Activated CD4-positive, alpha-beta memory T cell treated with anti-CD3 and anti-CD28 coated beads, Interleukin-2, amount 10 ng/mL, durations not matched to agents 7 days and 5 days (primary cell): ENCODE results near the gene COG1. TPM values are rescaled to one million over a fixed set of nuclear protein-coding genes. Genes with fewer than 3 reads are reported as not detected.
A peak's percentile ranks its signal among the peaks of the same experiment; 100 is the strongest.

ENCODE experiments used
- CTCF ChIA-PET: fragments of 350-600 bp; sonication (Branson Sonifier 250); formaldehyde crosslinking; loops from one replicate; lab custom pipeline; 2021; ENCODE audit warnings: antibody characterized with exemption, inconsistent platforms; lab: Charles Lee
- POLR2A ChIA-PET: fragments of 350-600 bp; sonication (Branson Sonifier 250); formaldehyde crosslinking; loops from one replicate; lab custom pipeline; 2021; ENCODE audit warnings: antibody characterized with exemption; lab: Charles Lee
- DNase-seq: peaks from one replicate; pipeline ENCODE4 v3.0.0-alpha.2; 2020
- H3K27ac Mint-ChIP-seq: one replicate; pipeline ENCODE4 v1.8.0; 2021; ENCODE audit warnings: mild to moderate bottlenecking, mixed read lengths
- H3K27me3 Mint-ChIP-seq: one replicate; pipeline ENCODE4 v1.8.0; 2021; ENCODE audit warnings: mixed read lengths
- H3K36me3 Mint-ChIP-seq: one replicate; pipeline ENCODE4 v1.8.0; 2021; ENCODE audit warnings: low read depth, mixed read lengths
- H3K4me1 Mint-ChIP-seq: one replicate; pipeline ENCODE4 v1.8.0; 2021; ENCODE audit warnings: mixed read lengths
- H3K4me3 Mint-ChIP-seq: one replicate; pipeline ENCODE4 v1.8.0; 2021; ENCODE audit warnings: mild to moderate bottlenecking, mixed read lengths
- H3K9me3 Mint-ChIP-seq: one replicate; pipeline ENCODE4 v1.8.0; 2021; ENCODE audit warnings: mixed read lengths
- total RNA-seq, 2 experiments: library from RNA; stranded (reverse); gene quantifications; one replicate each; pipeline ENCODE4 v1.2.3, GENCODE V29; 2021

Gene COG1
- total RNA-seq, 2 experiments from 2014 or later = 30.4 to 32.9 TPM

GRCh38 chr17:73158133-73158532, 34.7 kb upstream of the COG1 start:
- peaks cover 9% of the 10 kb centered on the region for H3K4me1 Mint-ChIP-seq
- no peak overlapping the region for H3K4me3 Mint-ChIP-seq
- peaks cover 26% of the 10 kb centered on the region for H3K27me3 Mint-ChIP-seq
- no peak for DNase-seq
- no peak overlapping the region for H3K27ac Mint-ChIP-seq
- ChIA-PET POLR2A (no interaction called here), CTCF (interaction anchor here (0.8 to 3.0 kb wide), 5 partner anchors 75 to 601 kb away, joined by 3 to 20 read pairs (median 3); no protein-coding TSS in a partner anchor)
- H3K36me3 Mint-ChIP-seq = no peaks in the 10 kb centered on the region
- no peaks in the 10 kb centered on the region for H3K9me3 Mint-ChIP-seq

GRCh38 chr17:73160980-73161630, 31.8 kb upstream of the COG1 start:
- POLR2A ChIA-PET = no interaction called here

GRCh38 chr17:73163043-73163442, 29.8 kb upstream of the COG1 start:
- DNase-seq = no peak
- POLR2A ChIA-PET = interaction anchor here (1.0 kb wide), 1 partner anchor 9 kb away, joined by 4 read pairs; no protein-coding TSS in a partner anchor
- Mint-ChIP-seq H3K9me3 (no peaks in the 10 kb centered on the region), H3K27ac (no peak overlapping the region), H3K4me3 (no peak overlapping the region), H3K4me1 (peaks cover 35% of the 10 kb centered on the region), H3K36me3 (no peaks in the 10 kb centered on the region), H3K27me3 (peaks cover 70% of the 10 kb centered on the region)
- CTCF ChIA-PET = interaction anchor here (1.2 to 2.8 kb wide), 2 partner anchors 435 to 603 kb away, joined by 4 to 13 read pairs; no protein-coding TSS in a partner anchor

More at GRCh38 chr17:73160980-73161630, 31.8 kb upstream of the COG1 start:
- CTCF ChIA-PET = no interaction called here
- Mint-ChIP-seq H3K9me3 (no peaks in the 10 kb centered on the region), H3K4me3 (no peak overlapping the region), H3K36me3 (no peaks in the 10 kb centered on the region), H3K27ac (no peak overlapping the region), H3K4me1 (peaks cover 27% of the 10 kb centered on the region), H3K27me3 (peaks cover 54% of the 10 kb centered on the region)
- no peak for DNase-seq

GRCh38 chr17:73165616-73166404, 27.0 kb upstream of the COG1 start:
- H3K27me3 Mint-ChIP-seq = peaks cover 70% of the 10 kb centered on the region
- ChIA-PET POLR2A (interaction anchor here (0.7 to 1.2 kb wide), 2 partner anchors 147 to 439 kb away, joined by 3 to 4 read pairs; no protein-coding TSS in a partner anchor), CTCF (interaction anchor here (0.9 to 2.8 kb wide), 4 partner anchors 180 to 609 kb away, joined by 4 to 13 read pairs (median 6); no protein-coding TSS in a partner anchor)
- H3K27ac Mint-ChIP-seq = no peak overlapping the region
- peak overlapping the region; percentile 47 for H3K4me3 Mint-ChIP-seq
- H3K9me3 Mint-ChIP-seq = no peaks in the 10 kb centered on the region
- no peak for DNase-seq
- peaks cover 29% of the 10 kb centered on the region for H3K4me1 Mint-ChIP-seq
- H3K36me3 Mint-ChIP-seq = no peaks in the 10 kb centered on the region

DNA sequence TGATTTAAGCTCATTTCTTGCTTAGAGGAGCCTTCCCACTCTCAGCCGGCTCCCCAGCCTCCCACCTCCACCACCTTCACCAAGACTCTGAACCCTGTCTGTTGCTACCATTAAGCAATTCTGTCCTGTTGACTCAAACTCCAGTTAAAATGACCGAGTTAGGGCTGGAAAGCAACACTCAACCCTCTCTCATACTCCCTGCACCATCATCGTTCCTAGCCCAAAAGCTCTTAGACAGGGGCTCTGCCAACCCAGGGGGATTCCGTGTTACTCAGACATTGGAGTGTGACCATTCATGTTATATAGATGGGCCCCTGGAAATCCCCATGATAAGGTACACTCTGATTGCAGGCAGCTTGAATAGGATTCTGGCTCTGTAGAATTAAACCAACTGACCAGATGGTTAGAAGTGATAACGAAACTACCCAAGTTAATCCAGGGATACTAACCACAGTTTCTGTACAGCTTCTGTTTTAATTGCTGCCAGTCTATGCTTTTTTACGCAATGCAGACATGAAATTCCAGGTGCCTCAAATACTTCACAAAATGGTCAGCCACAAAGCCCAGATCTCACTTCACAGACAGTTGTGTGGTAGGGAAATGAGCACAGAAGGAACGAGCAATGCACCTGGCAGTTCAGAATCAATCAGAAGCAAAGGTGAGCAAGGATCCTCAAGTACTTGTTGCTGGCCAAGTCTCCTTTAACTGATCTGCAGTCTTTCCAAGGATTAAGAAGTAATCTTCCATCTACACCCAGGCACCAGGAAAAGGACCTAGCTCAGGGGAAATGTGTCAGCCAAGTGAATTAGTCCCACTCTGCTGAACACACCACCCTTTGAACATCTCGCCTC, 25.9 kb upstream of the COG1 start:
- Mint-ChIP-seq H3K27ac (no peak overlapping the region), H3K36me3 (no peaks in the 10 kb centered on the region), H3K27me3 (peaks cover 65% of the 10 kb centered on the region), H3K4me3 (peak overlapping the region; percentile 3), H3K4me1 (peaks cover 33% of the 10 kb centered on the region), H3K9me3 (no peaks in the 10 kb centered on the region)
- POLR2A ChIA-PET = no interaction called here
- DNase-seq = no peak
- CTCF ChIA-PET = interaction anchor here (0.9 to 1.3 kb wide), 2 partner anchors 25 to 610 kb away, joined by 3 read pairs; no protein-coding TSS in a partner anchor

GRCh38 chr17:73168667-73169066, 24.2 kb upstream of the COG1 start:
- ChIA-PET CTCF (interaction anchor here (1.2 kb wide), 1 partner anchor 201 kb away, joined by 3 read pairs; no protein-coding TSS in a partner anchor), POLR2A (no interaction called here)
- Mint-ChIP-seq H3K27ac (no peak overlapping the region), H3K9me3 (no peaks in the 10 kb centered on the region), H3K4me3 (no peak overlapping the region), H3K36me3 (no peaks in the 10 kb centered on the region), H3K4me1 (peaks cover 37% of the 10 kb centered on the region), H3K27me3 (peaks cover 53% of the 10 kb centered on the region)
- DNase-seq = no peak

DNA sequence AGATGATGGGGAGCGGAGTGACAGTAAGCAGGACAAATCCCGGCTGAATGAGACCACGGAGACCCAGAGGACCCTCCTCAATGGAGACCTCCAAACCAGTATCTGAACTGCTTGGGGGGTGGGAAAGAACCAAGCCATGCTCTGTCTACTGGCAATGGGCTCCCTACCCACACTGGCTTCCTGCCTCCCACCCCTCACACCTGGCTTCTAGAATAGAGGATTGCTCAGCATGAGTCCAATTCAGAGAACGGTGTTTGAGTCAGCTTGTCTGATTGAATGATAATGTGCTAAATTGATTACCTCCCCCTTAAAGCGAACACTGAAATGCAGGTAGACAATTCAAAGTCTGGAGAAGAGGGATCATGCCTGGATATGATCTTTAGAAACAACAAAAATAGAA, 22.5 kb upstream of the COG1 start:
- Mint-ChIP-seq H3K4me3 (no peak overlapping the region), H3K9me3 (no peaks in the 10 kb centered on the region), H3K4me1 (peaks cover 26% of the 10 kb centered on the region), H3K27ac (no peak overlapping the region), H3K27me3 (peaks cover 38% of the 10 kb centered on the region), H3K36me3 (no peaks in the 10 kb centered on the region)
- DNase-seq = no peak
- POLR2A ChIA-PET = no interaction called here
- CTCF ChIA-PET = no interaction called here

- no peak for DNase-seq
- ChIA-PET CTCF (interaction anchor here (2.5 kb wide), 1 partner anchor 445 kb away, joined by 10 read pairs; no protein-coding TSS in a partner anchor), POLR2A (interaction anchor here (1.0 kb wide), 1 partner anchor 9 kb away, joined by 4 read pairs; no protein-coding TSS in a partner anchor)
- H3K27me3 Mint-ChIP-seq = peaks cover 19% of the 10 kb centered on the region
- H3K27ac Mint-ChIP-seq = no peak overlapping the region
- no peaks in the 10 kb centered on the region for H3K36me3 Mint-ChIP-seq
- peaks cover 12% of the 10 kb centered on the region for H3K4me1 Mint-ChIP-seq
- H3K9me3 Mint-ChIP-seq = no peaks in the 10 kb centered on the region
- H3K4me3 Mint-ChIP-seq = no peak overlapping the region
Measured at GRCh38 chr17:73172252-73172651, 20.6 kb upstream of the COG1 start.

DNA sequence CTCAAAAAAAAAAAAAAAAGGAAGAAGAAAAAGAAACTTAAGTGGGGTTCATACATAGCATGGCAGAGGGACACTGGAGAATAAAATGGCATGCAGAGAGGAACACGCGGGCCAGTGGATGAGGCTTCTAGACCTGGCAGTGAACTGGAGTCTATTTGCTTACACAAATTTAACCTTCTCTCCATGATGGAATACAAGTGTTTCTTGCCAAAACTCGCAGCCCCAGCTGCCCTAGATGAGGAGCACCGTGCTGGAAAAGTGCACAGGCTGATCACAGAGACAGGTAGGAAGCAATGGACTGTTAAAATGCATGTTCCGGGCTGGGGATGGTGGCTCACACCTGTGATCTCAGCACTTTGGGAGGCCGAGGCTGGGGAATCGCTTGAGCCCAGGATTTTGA, 18.7 kb upstream of the COG1 start:
- CTCF ChIA-PET = no interaction called here
- Mint-ChIP-seq H3K36me3 (no peaks in the 10 kb centered on the region), H3K9me3 (no peaks in the 10 kb centered on the region), H3K4me3 (no peak overlapping the region), H3K27me3 (peaks cover 5% of the 10 kb centered on the region), H3K4me1 (peaks cover 12% of the 10 kb centered on the region), H3K27ac (no peak overlapping the region)
- DNase-seq = no peak
- POLR2A ChIA-PET = no interaction called here

DNA sequence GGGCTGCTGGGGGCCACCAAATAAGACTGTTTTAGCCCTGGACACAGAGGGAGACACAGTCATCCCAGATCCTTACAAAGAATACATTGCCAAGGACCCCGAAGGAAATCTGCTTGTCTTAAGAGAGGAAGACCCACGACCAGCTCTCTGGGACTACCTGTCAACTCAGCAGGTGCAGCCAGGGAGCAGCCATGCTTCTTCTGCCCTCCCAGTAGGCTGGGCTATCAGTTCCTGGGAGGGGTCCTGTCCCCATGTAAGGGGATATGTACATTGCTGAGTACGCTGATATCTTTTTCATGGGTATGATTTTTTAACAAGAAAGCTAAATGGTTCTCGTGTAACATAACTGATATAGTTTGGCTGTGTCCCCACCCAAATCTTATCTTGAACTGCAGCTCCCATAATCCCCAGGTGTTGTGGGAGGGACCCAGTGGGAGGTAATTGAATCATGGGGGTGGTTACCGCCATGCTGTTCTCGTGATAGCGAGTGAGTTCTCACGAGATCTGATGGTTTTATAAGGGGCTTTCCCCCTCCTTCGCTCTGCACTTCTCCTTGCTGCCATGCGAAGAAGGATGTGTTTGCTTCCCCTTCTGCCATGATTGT, 16.8 kb upstream of the COG1 start:
- DNase-seq = no peak
- Mint-ChIP-seq H3K9me3 (no peaks in the 10 kb centered on the region), H3K36me3 (no peaks in the 10 kb centered on the region), H3K27me3 (no peaks in the 10 kb centered on the region), H3K27ac (no peak overlapping the region), H3K4me1 (peaks cover 10% of the 10 kb centered on the region), H3K4me3 (no peak overlapping the region)
- ChIA-PET POLR2A (no interaction called here), CTCF (no interaction called here)

- H3K9me3 Mint-ChIP-seq = no peaks in the 10 kb centered on the region
- no peaks in the 10 kb centered on the region for H3K4me1 Mint-ChIP-seq
- H3K4me3 Mint-ChIP-seq = no peak overlapping the region
- DNase-seq = no peak
- H3K27ac Mint-ChIP-seq = no peak overlapping the region
- CTCF ChIA-PET = no interaction called here
- POLR2A ChIA-PET = no interaction called here
- no peaks in the 10 kb centered on the region for H3K27me3 Mint-ChIP-seq
- H3K36me3 Mint-ChIP-seq = no peaks in the 10 kb centered on the region
Measured at GRCh38 chr17:73179387-73179786, 13.5 kb upstream of the COG1 start.

DNA sequence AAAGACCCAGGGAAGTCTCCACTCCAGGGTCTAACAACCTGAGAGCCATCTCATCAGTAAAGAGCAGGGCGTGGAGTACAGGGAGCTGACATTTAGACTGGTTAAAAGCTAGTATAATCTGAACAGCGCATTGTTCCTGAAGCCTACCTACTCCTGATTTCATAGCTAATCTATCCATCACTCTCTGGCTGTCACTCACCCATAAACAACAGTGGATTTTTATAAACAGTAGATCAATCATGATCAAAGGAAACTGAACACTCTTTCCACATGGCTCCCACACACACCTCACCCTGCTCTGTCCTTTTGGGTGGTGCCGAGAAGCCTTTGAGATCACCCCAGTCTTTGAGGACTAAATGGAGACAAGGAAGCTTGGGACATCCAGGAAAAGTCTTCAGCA, 13.0 kb upstream of the COG1 start:
- DNase-seq = no peak

More for the DNA sequence above, 13.0 kb upstream of the COG1 start:
- CTCF ChIA-PET = interaction anchor here (0.9 to 1.3 kb wide), 2 partner anchors 11 to 623 kb away, joined by 3 to 5 read pairs; no protein-coding TSS in a partner anchor
- H3K9me3 Mint-ChIP-seq = no peaks in the 10 kb centered on the region
- H3K36me3 Mint-ChIP-seq = no peaks in the 10 kb centered on the region
- no peak overlapping the region for H3K27ac Mint-ChIP-seq
- no peaks in the 10 kb centered on the region for H3K4me1 Mint-ChIP-seq
- H3K4me3 Mint-ChIP-seq = no peak overlapping the region
- POLR2A ChIA-PET = no interaction called here
- no peaks in the 10 kb centered on the region for H3K27me3 Mint-ChIP-seq
